Measurements from ENCODE around the gene SYNE3.

Gene SYNE3

GRCh38 chr14:95469134-95469481 is 47.3 kb downstream of the SYNE3 start:
- no peak for DNase-seq

- no peak for DNase-seq
Observed at GRCh38 chr14:95468448-95469133, 47.9 kb downstream of the SYNE3 start.

- DNase-seq: no peak
Observed at GRCh38 chr14:95467657-95468056, 48.8 kb downstream of the SYNE3 start.

GRCh38 chr14:95467232-95467631 is 49.2 kb downstream of the SYNE3 start:
- no peak for DNase-seq

Measured in GDM1 (cell line).